ENCODE data around the gene PDE4A. TPM values are rescaled to one million over a fixed set of nuclear protein-coding genes. Genes with fewer than 3 reads are reported as not detected.
"Not testable (repeated sequence)": the region's sequence is repeated elsewhere in the genome, so short reads cannot be mapped to it uniquely, and the experiment has no call there.

Gene PDE4A
- total and polyA plus RNA-seq, 3 donors from 2014 or later, result 20.1 to 35.4 (median 35.0) TPM

GRCh38 chr19:10407096-10407495 is 13.2 kb upstream of the PDE4A start:
- H3K4me1 ChIP-seq, result peaks cover 18% of the 10 kb centered on the region
- TF ChIP-seq CTCF (IDR thresholded peaks at IDR 0.05), result no peak
- TF ChIP-seq POLR2A (IDR thresholded peaks at IDR 0.05), result no peak
- no peaks in the 10 kb centered on the region for H3K27me3 ChIP-seq
- no peak overlapping the region for H3K4me3 ChIP-seq
- DNase-seq, result no peak
- no peak overlapping the region for H3K27ac ChIP-seq
- intact Hi-C loops (cut with DNase I; ENCODE audit: low total_unique reads), result no loop called here
- H3K9me3 ChIP-seq, result no peaks in the 10 kb centered on the region
- H3K36me3 ChIP-seq (ENCODE audit: low read depth, missing control alignments), result no peaks in the 10 kb centered on the region

GRCh38 chr19:10408511-10409283 is 11.6 kb upstream of the PDE4A start:
- Histone ChIP-seq H3K4me1 (peaks cover 13% of the 10 kb centered on the region), H3K4me3 (no peak overlapping the region), H3K27ac (no peak overlapping the region), H3K36me3 (ENCODE audit: low read depth, missing control alignments) (no peaks in the 10 kb centered on the region), H3K27me3 (no peaks in the 10 kb centered on the region), H3K9me3 (no peaks in the 10 kb centered on the region)
- TF ChIP-seq POLR2A (IDR thresholded peaks at IDR 0.05) (no peak), CTCF (IDR thresholded peaks at IDR 0.05) (no peak)
- intact Hi-C loops (cut with DNase I; ENCODE audit: low total_unique reads), result no loop called here
- 67 to 75% methylated on average over 16 to 18 of the region's 18 CpGs for WGBS, 2 donors
- DNase-seq, result peak; percentile 59

DNA sequence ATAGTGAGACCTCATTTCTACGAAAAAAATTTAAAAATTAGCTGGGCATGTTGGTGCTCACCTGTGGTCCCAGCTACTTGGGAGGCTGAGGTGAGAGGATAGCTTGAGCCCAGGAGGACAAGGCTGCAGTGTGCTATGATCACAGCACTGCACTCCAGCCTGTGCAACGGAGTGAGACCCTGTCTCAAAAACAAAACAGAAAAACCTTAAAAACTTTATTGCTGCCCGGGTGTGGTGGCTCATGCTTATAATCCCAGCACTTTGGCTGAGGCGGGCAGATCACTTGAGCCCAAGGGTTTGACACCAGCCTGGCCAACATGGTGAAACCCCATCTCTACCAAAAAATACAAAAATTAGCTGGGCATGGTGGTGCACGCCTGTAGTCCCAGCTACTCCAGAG is 9.1 kb upstream of the PDE4A start:
- intact Hi-C loops (cut with DNase I; ENCODE audit: low total_unique reads); H3K27me3 ChIP-seq; H3K27ac ChIP-seq; H3K4me3 ChIP-seq; H3K36me3 ChIP-seq (ENCODE audit: low read depth, missing control alignments); DNase-seq; H3K4me1 ChIP-seq; H3K9me3 ChIP-seq: not testable (repeated sequence)
- 74 to 89% methylated on average over 5 of the region's 5 CpGs for whole genome bisulfite sequencing, 2 donors

DNA sequence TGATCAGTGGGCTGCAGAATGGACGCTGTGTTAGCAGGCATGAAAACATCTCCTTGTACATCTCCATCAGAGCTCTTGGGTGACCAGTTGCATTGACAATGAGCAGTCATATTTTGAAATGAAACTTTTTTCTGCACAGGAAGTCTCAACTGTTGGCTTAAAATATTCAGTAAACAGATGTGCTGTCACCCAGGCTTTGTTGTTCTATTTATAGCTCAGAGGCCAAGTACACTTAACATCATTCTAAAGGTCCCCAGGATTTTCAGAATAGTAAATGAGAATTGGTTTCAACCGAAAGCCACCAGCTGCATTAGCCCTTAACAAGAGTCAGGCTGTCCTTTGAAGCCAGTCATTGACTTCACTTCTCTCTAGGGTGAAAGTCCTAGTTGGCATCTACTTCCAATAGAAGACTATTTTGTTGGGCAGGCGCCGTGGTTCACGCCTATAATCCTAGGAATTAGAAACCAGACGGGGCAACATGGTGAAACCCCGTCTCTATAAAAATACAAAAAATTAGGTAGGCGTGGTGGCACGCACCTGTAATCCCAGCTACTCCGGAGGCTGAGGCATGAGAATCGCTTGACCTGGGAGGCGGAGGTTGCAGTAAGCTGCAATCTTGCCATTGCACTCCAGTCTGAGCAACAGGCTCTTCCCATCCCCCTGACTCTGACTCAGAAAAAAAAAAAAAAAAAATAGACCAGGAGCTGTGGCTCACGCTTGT is 7.9 kb upstream of the PDE4A start:
- 83 to 84% methylated on average over 13 of the region's 13 CpGs for WGBS, 2 donors
- no peaks in the 10 kb centered on the region for H3K9me3 ChIP-seq
- DNase-seq, result no peak
- intact Hi-C loops (cut with DNase I; ENCODE audit: low total_unique reads), result no loop called here
- H3K36me3 ChIP-seq (ENCODE audit: low read depth, missing control alignments), result no peaks in the 10 kb centered on the region
- no peak overlapping the region for H3K27ac ChIP-seq
- TF ChIP-seq CTCF (IDR thresholded peaks at IDR 0.05) (no peak), POLR2A (IDR thresholded peaks at IDR 0.05) (no peak)
- no peaks in the 10 kb centered on the region for H3K27me3 ChIP-seq
- H3K4me3 ChIP-seq, result no peak overlapping the region
- H3K4me1 ChIP-seq, result no peaks in the 10 kb centered on the region

DNA sequence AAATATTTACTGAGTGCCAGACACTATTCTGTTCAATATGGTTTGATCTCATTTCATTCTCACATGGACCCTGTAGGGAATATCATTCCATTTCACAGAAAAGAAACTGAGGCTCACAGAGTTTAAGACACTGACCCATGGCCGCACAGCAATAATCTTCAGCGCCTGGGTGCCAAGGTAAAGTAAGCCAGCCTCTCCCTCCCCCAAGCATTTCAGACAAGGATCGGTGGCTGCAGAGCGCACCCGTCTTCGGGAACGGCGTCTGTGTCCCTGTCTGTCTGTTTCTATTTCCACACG is 4.3 kb upstream of the PDE4A start:
- no peaks in the 10 kb centered on the region for H3K36me3 ChIP-seq (ENCODE audit: low read depth, missing control alignments)
- DNase-seq, result no peak
- no peaks in the 10 kb centered on the region for H3K9me3 ChIP-seq
- peak overlapping the region; percentile 35 to 49 for H3K4me3 ChIP-seq
- no peaks in the 10 kb centered on the region for H3K27me3 ChIP-seq
- H3K4me1 ChIP-seq, result no peaks in the 10 kb centered on the region
- WGBS, 2 donors, result 2 to 3% methylated on average over 9 of the region's 9 CpGs
- intact Hi-C loops (cut with DNase I; ENCODE audit: low total_unique reads), result no loop called here
- TF ChIP-seq CTCF (IDR thresholded peaks at IDR 0.05), result no peak
- no peak for TF ChIP-seq POLR2A (IDR thresholded peaks at IDR 0.05)
- H3K27ac ChIP-seq, result no peak overlapping the region

Data from testis (tissue), 3 donors.